ENCODE results near the gene AKT3.

DNA sequence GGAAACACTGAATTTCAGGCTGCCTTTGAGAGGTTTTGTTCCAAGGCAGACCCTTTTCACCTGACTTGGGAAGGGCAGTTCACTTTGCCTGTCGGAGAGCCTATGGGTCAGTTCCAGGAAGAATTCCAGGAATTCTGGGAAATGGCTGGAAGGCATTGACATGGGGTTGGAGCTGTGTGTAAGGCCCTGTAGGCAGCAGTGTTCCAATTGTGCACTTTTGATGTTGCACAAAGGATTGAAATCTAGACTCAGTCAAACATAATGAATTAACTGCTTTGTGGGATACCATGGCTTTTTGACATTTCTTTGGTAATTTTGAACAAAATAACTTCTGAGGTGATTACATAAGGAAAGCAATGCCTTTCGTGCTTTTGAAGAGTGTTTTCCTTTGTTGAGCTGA is 409.6 kb downstream of the AKT3 start:
- TF ChIP-seq CTCF (IDR thresholded peaks at IDR 0.05) (no peak), EP300 (IDR thresholded peaks at IDR 0.05) (no peak)

Data from upper lobe of left lung (tissue), 4 donors.